Measurements from ENCODE around the gene FCER2.

The FCER2 gene

DNA sequence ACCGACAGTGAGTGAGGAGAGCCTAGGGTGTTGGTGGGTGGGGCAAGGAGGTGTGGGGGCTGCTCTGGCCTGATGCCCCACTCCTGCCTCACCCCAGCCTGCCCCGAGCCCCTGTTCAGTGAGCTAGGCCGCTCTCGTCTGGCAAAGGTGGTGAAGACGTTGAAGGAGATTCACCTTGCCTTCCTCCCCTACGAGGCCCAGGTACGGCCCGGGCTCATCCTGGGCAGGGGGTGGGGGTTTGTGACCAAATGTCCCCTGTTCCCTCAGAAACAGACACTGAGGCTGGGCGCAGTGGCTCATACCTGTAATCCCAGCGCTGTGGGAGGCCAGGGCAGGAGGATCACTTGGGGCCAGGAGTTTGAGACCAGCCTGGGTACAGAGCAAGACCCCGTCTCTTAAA, 61.1 kb downstream of the FCER2 start:
- TF ChIP-seq, protein P1, sequence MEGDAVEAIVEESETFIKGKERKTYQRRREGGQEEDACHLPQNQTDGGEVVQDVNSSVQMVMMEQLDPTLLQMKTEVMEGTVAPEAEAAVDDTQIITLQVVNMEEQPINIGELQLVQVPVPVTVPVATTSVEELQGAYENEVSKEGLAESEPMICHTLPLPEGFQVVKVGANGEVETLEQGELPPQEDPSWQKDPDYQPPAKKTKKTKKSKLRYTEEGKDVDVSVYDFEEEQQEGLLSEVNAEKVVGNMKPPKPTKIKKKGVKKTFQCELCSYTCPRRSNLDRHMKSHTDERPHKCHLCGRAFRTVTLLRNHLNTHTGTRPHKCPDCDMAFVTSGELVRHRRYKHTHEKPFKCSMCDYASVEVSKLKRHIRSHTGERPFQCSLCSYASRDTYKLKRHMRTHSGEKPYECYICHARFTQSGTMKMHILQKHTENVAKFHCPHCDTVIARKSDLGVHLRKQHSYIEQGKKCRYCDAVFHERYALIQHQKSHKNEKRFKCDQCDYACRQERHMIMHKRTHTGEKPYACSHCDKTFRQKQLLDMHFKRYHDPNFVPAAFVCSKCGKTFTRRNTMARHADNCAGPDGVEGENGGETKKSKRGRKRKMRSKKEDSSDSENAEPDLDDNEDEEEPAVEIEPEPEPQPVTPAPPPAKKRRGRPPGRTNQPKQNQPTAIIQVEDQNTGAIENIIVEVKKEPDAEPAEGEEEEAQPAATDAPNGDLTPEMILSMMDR (IDR thresholded peaks at IDR 0.05; ENCODE audit: low read depth, low read length) = no peak
- H3K4me3 ChIP-seq (ENCODE audit: low read depth, low read length) = no peak overlapping the region
- DNase-seq (ENCODE audit: low read depth, low spot score) = no peak
- in situ Hi-C loops (cut with HindIII; ENCODE audit: low sequenced_read_pairs) = no loop called here

DNA sequence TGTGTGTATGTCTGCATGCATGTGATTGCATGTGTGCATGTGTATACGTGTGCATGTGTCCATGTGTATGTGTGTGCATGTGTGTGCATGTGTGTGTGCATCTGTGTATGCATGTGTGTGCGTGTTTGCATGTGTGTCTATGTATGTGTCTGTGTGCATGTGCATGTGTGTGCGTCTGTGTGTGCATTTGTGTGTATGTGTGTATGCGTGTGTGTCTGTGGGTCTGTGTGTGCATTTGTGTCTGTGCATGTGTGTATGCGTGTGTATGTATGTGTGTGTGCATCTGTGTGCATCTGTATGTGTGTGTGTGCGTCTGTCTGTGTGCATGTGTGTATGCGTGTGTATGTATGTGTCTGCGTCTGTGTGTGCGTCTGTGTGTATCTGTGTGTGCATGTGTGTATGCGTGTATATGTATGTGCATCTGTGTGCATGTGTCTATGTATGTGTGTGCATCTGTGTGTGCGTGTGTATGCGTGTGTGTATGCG, 62.0 kb downstream of the FCER2 start:
- H3K4me3 ChIP-seq (ENCODE audit: low read depth, low read length) = no peak overlapping the region
- in situ Hi-C loops (cut with HindIII; ENCODE audit: low sequenced_read_pairs) = no loop called here
- no peak for DNase-seq (ENCODE audit: low read depth, low spot score)
- TF ChIP-seq, protein P1 (IDR thresholded peaks at IDR 0.05; ENCODE audit: low read depth, low read length) = no peak

DNA sequence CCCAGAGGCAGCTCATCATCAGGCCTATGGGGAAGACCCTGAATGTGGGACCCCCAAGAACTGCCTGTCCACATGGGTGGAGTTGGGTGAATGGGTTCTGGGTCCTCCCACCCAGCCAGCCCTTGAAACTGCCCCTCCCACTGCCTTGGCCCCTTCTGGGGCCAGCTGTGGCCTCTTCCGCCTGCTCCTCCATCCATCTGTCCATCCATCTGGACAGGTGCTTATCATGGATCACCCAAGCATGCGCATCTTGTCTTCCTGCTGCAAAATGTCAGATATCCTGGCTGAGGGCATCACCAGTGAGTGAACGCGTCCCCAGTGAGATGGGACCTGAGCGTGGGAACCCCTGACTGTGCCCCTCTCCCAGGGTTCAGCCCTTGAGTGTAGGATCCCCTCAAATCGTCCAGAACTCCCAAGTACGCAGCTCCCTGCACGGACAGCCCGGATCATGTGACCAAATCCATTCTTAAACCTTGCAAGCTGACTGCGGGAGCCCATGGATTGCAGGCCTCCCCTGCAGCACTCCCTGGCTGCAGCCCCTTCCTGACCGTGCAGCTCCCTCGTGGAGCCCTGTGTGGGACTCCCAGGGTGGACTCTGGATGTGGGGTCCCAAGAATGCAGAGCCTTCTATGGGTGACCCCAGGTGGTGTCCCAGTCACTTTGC, 63.0 kb downstream of the FCER2 start:
- in situ Hi-C loops (cut with HindIII; ENCODE audit: low sequenced_read_pairs) = no loop called here
- TF ChIP-seq, protein P1 (IDR thresholded peaks at IDR 0.05; ENCODE audit: low read depth, low read length) = no peak
- DNase-seq (ENCODE audit: low read depth, low spot score) = no peak
- H3K4me3 ChIP-seq (ENCODE audit: low read depth, low read length) = no peak overlapping the region
